NCI-H1436 treated with DMSO at 0.1 percent for 48 hours (cell line): ENCODE results near the gene CARNS1.

Source experiments
- DNase-seq: peaks from one replicate; lab custom pipeline; 2025; lab: John Stamatoyannopoulos, UW

CARNS1 gene

DNA sequence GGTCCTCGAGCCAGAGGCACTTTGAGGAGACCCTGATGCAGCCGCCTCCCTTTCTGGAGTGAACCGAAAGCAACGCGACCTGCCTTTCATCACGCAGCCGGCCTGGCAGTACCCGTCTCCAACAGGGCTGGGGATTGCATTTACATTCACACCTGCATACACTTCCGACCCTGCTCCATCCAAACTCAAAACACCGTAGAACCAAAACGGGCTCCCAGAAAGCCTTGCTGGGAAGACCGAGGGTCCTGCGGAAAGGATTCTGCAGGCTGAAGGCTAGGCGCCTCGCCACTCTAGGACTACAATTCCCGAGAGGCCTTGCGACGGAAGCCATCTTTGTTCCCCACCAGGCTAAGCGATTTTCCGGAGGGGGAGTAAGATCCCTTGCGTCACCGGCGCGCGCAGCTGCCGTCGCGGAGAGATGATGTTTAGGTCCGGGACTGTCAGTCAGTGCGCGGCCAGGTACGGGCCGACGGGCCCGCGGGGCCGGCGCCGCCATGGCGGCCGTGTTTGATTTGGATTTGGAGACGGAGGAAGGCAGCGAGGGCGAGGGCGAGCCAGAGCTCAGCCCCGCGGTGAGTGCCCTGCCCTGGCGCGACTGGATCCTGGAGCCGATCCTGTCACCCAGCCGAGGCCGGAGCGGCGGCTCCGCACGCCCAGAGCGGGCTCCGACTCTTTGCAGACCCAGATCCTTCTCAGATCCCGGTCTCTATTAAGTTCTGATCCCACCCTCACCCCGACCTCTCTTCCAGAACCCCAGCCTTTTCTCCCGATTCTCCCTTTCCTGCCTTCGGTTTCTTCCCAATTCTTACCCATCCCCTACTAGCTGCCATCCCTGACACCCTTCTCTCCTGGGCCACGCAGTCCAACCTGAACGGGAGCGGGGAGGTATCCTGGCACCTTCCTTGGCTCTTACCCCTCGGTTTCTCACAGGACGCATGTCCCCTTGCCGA is 12.8 kb downstream of the CARNS1 start, which contains the start of gene RPS6KB2:
TSS of gene RPS6KB2 (plus strand) at position 443 of the 950 bp plus-strand sequence. CDS start at position 495, 52 bp downstream.
- DNase-seq, result peak; percentile 93

DNA sequence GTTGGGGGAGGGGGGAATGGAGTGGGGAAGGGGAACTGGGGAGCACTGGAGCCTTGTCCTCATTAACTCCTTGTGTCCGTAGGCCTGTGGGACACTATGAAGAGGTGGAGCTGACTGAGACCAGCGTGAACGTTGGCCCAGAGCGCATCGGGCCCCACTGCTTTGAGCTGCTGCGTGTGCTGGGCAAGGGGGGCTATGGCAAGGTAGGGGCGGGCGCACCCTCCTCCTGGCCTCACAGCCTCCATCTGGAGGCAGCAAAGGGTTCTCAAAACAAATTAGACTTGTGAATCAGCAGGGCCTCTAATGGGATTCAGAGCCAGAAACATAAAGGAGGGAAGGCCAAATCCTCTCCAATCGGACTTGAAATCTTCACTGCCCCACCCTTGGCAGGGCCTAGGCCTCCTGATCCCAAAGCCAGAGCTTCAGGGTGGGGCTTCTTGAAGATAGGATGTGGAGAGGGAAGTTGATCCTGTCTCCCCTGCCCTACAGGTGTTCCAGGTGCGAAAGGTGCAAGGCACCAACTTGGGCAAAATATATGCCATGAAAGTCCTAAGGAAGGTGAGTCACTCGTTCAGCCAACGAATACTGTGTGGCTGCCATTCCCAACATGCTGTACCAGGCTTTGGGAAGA is 13.7 kb downstream of the CARNS1 start:
- DNase-seq, result no peak

DNA sequence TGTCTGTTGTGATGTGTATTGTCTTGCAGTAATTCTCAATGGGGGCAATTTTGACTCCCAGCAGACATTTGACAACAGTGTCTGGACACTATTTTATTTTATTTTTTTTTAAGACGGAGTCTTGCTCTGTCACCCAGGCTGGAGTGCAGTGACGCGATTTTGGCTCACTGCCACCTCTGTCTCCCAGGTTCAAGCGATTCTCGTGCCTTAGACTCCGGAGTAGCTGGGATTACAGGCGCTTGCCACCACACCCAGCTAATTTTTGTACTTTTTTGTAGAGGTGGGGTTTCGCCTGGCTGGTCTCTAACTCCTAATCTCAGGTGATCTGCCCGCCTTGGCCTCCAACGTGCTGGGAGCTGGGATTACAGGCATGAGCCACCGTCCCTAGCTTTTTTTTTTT is 14.2 kb downstream of the CARNS1 start:
- no peak for DNase-seq

DNA sequence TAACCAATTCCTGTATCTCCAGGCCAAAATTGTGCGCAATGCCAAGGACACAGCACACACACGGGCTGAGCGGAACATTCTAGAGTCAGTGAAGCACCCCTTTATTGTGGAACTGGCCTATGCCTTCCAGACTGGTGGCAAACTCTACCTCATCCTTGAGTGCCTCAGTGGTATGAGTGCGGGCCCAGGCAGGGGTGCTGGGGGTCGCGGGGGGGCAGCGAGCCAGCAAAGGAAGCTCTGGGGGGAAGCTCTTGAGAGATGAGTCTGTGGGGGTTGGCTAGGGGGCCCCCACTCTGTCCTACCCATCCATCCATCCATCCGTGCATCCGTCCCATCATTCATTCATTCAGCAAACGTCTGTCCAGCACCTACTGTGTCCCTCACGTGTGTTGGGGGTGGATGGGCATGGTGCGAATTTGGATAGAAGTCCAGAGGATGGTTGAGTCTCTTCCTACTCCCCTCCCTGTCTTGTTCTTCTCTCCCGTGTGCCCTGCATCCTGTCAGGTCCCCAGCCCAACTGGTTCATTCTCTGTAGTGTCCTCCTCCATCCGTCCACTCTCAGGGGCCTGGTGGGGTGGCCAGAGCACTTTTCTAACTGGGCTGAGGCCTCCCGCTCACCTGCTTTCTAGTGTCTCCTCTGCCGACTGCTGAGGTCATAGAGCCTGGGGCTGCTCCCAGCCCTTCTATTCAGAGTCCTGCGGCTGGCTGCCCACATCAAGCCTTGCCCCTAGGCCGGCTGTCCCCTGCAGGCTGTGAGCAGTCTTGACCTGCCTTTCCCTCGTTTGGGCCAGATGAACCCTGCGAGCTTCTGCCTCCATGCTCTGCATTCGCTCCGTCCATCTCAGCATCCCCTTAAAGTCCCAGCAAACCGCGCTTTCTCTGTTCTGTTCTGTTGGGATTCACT is 16.1 kb downstream of the CARNS1 start:
- no peak for DNase-seq

DNA sequence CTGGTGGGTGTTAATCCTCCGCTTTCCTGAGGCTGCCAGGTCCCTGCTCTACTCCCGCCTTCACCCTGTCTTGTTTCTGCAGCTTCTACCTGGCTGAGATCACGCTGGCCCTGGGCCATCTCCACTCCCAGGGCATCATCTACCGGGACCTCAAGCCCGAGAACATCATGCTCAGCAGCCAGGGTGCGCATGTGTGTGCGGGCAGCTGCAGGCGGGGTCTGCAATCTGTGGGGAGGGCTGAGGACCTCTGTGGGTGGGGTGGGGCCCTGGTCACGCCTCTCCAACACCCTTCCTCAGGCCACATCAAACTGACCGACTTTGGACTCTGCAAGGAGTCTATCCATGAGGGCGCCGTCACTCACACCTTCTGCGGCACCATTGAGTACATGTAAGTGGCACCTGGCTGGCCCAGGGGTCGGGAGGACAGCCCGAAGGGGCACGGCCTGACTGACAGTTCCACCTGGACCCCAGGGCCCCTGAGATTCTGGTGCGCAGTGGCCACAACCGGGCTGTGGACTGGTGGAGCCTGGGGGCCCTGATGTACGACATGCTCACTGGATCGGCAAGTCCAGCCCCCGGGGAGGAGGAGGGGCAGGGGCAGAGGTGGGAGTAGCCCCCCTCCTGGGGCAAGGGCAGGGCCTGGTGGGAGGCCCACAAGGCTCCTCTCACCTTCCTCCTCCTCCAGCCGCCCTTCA is 17.3 kb downstream of the CARNS1 start:
- no peak for DNase-seq

DNA sequence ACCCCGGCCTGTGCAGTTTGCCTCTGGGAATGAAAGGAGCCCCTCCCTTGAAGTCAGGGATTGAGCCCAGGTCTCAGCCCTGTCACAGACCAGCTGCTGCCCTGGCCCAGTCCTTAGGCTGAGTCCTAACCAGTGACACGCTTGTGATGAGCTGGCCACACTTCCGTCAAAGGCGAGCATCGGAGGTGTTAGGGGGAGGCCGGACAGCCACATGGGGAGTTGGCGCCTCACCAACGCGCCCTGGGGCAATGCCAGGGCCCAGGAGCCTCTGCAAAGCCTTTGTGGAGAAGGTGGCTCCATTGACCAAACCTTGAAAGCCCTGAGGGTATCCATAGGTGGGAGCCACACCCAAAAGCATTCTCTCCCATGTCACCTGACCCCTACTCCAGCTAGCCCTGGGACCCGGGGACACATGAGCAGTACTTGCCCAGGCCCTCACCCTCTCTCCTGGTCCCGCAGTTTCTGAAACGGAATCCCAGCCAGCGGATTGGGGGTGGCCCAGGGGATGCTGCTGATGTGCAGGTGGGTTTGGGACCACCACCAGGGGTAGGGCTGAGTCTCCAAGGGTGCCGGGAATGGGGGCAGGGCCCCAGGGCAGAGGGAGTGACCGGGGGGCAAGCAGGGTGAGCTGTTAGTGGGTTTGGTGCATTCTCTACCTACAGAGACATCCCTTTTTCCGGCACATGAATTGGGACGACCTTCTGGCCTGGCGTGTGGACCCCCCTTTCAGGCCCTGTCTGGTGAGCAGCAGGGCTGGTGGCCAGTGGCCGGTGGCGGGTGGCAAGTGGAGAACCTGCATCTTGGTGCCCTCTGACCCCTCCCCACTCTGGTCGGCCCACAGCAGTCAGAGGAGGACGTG is 18.3 kb downstream of the CARNS1 start:
- no peak for DNase-seq

DNA sequence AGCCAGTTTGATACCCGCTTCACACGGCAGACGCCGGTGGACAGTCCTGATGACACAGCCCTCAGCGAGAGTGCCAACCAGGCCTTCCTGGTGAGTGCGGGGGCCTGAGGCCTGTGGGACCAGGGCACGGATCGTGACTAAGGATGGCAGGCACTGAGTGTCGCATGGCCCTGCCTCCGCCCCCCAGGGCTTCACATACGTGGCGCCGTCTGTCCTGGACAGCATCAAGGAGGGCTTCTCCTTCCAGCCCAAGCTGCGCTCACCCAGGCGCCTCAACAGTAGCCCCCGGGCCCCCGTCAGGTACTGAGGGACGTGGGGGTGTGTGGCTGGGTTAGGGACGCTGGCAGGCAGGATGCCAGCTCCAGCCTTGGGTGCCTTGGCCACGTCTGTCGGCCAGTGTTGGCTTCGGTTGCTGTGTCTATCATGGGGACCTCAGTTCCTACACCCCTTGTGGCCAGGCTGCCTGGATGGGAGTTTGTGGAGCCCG is 19.0 kb downstream of the CARNS1 start:
- DNase-seq, result no peak

DNA sequence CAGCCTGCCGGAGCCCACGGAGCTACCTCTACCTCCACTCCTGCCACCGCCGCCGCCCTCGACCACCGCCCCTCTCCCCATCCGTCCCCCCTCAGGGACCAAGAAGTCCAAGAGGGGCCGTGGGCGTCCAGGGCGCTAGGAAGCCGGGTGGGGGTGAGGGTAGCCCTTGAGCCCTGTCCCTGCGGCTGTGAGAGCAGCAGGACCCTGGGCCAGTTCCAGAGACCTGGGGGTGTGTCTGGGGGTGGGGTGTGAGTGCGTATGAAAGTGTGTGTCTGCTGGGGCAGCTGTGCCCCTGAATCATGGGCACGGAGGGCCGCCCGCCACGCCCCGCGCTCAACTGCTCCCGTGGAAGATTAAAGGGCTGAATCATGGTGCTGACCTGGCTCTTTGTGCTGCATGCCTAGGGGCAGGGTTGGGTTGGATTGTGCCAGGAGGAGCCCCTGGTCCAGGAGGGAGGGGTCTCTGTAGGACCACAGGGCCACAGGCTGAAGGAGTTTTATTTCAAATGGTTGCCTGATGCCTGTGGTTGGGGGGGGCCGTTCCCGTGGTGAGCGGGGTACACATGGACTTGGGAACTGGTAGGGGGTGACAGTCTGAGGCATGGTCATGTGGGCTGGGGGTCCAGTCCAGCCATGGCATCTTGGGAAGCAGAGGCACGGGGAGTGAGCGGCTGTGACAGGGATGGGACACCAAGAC is 19.7 kb downstream of the CARNS1 start:
- DNase-seq, result no peak

DNA sequence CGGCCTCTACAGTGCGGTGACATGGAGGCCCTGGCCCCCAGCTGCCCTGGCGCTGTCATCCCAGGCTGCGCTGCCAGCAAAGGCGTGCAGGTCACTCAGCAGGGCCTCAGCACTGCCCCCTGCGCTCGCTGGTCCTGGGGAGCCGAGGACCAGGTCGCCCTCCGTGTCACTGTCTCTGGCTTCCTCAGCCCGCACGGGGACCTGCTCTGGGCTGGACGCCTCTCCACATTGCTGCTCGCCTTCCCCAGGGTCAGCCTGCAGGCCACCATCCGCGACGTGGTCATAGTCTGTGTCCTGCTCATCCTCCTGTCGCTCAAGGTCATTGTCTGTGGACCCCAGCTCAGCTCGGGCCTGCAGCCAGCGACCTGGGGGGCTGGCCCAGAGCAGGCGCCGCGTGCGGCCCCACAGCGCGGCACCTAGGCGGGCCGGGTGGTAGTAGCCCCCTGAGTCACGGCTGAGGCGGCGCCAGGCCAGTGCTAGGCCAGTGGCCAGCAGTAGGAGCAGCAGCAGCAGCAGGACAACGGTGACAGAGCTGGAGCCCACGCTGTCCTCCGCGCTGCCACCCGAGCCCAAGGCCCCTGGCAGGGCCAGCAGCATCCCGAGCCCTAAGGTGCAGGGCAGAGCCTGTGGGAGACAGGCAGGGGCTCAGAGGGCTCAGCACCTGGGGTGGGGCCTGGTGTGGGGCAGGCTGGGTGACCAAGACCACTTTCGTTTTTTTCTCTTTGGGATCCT is 20.4 kb downstream of the CARNS1 start:
- no peak for DNase-seq

DNA sequence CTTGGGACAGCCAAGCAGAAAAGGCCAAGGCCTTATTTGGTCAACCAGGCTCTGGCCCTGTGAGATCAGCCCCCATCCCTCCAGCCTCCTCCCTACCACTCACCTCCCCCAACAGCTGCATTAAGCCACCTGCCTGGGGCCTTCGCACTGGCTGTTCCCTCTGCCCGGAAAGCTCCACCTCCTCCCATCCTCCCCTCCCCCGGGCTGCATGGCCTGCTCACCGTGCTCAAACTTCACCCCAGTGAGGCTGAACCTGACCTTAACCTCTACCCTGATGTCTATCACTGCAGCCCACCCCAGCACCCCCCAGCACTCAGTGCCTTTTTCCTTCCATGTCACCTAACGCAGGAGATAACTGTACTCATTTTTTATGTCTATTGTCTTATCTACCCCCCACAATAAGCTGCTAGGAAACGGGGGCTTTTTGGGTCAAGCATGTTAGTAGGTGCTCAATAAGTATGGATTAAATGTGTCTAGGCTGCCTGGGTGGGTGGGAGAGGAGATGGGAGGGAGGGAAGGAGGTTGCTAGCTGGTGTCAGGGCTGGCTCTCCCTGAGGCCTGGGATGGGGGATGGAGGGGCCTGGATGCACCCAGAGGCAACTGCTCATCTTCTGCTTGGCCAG is 21.1 kb downstream of the CARNS1 start:
- no peak for DNase-seq

DNA sequence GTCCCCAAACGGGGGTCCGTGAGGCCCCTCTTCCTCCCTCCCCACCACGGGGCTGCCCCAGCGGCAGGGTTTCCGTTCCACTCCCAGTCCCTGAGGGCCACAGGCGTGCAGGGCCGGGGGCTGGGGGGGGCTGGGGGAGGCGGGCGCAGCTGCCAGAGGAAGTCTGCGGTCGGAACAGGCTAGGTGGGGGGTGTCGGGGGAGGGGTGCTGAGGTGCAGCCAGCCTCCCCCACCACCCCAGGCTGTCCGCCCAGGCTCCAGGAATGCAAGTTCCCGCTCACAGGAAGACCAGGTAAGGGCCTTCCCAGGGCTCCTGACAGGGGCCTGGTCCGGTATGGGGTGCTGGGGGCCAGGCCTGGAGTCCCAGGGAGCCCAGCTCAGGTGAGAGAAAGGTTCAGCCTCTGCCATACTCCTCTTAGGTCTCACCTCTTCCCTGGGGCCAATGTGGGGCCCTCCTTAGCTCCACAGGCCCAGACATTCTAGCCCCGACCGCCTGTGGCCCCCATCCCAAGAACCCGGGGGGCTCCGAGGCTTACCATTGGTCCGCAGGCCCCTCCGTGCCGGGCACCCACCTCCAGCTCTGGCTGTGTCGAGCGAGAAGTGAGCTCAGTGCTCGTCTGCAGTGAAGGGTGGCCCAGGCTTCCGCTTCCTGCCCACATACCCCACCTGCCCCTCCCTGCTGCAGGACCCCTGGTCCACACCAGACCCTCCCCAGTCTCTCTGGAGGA is 21.8 kb downstream of the CARNS1 start, which contains the start of gene PTPRCAP:
TSS of gene PTPRCAP (minus strand) at position 601 of the 727 bp plus-strand sequence. CDS start at position 538, 63 bp downstream.
- no peak for DNase-seq

DNA sequence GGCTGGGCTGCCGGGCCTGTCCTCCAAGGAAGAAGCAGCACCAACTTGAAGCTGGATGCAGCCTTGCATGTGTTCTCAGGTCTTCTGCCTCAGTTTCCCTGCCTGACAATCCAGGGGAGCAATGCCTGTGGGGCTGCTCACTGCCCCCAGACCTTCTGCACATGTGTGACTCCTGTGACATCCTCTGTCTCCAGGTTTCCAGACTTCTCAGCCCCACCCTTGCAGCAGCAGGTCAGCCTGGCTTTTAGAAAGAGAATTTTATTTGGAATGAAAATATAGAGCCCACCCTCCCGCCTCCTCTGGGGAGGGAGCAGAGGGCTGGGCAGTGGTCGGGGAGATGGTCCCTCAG is 22.3 kb downstream of the CARNS1 start:
- DNase-seq, result no peak

DNA sequence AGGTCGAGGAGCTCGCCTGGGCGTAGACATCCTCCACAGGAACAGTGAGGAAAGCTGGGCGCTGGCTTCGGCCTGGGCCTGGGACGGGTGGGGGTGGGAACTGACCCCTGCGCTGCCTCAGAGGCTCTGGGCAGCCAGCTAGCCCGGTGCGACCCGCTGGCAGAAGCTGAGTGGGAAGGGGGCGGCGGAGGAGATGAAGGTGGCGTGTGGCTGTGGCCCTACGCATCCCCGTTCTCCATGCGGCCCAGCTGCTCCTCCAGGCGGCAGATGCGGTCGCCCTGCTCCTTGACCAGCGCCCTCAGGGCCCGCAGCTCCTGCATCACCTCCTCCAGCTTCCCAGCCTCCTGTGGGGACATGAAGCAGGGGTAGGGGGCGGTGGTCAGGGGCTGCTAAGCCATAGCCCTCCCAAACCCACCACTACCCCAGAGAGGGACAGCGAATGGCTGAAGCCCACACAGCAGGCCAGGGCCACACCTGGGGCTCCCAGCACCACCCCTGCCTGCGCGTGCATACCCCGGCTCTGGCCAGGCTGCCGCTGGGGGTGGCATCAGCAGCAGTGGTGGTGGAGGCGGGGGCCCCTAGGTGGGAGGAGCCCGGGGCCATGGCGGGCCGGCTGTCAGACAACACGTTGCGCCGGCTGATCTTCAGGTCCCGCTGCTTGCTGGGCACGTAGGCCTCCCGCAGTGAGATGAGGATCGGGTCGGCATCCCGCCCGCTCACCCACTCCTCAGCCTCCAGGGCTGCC is 22.9 kb downstream of the CARNS1 start:
- no peak for DNase-seq

DNA sequence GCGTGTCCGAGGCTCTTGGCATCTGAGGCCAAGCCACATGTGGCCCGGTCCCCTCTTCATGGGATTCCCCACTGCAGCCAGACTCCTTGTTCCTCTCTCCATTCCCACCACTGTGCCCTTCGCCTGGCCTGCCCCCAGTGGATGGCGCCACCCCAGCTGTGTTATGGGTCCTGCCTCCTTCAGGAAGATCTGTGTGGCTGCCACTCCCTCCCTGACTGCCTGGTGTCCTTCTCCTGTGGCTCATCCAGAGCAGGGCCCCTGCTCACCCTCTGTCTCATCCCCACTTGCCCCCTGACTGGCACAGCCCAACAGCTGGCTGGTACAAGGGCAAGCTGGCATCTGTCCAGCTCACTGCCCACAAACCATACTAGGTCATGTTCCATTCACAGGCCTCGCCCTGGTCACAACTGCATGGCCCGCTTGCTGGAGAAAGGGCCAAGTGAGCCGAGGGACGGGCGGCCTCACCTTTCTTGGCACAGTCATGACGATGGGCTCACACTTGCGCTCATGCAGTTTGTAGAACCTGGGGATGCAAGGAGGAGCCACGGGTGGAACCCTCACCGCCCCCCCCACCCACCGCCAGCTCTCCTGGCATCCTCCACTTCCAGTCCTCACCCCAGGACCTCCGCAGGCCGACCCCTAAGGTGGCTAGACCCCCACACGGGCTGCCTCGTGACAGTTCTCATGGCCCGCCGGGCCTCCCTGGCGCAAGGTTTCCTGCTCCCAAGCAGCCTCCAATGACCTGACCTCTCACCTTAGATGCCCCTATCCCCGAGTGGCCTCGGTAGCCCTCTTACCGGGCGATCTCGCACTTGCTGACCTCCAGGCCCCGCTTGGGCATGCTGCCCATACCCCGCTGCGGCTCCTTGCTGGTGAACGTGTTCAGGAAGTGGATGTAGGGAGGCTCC is 24.1 kb downstream of the CARNS1 start:
- DNase-seq, result no peak

DNA sequence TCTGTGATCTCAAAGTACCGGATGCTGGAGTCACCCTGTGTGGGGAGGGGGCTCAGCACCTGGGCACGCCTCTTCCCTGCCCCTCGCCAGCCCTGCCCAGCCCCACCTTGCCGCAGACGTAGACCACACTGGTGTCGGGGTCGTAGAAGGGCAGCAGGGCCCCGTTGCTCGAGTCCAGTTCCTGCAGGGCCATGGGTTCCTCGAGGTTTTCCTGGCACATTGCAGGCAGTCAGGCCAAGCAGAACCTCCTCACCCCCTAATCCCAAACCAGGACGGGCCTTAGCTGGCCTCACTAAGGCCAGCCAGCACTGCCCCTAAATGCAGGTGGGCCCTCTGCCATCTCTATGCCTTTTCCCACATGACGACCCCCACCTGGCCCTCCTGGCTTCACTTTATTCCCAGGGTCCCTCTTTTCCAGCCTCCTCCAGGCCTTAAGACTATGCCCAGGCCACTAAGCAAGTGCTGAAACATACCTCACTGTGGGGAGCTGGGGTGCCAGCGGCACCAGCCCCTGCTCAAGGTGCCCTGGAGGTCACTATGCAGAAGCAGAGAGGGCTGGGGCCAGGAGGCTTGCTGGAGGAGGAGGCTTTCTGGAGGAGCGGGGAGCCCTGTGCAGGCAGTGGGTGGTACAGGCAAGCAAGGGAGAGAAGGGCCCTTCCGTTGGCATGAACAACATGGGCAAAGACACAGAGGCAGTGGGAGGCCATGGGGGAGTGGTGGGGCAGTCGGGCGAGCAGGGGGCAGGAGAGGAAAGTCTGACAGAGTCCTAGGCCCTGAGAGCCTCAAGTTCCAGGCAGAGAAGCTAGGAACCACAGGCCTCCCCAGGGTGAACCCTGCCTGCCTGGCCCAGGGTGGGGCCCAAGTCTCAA is 25.0 kb downstream of the CARNS1 start:
- DNase-seq, result no peak
